ENCODE measurements around the gene G0S2. TPM values are rescaled to one million over a fixed set of nuclear protein-coding genes. Genes with fewer than 3 reads are reported as not detected.

G0S2 gene
- total RNA-seq, 2 donors from 2014 or later: 11.0 to 83.5 TPM

GRCh38 chr1:209710847-209711246 lies 35.6 kb downstream of the G0S2 start:
- DNase-seq (ENCODE audit: low spot score) (no peak), ATAC-seq (ENCODE audit: insufficient number of reproducible peaks, low FRiP score, low read depth) (no peak)
- Histone ChIP-seq H3K4me3 (no peak overlapping the region), H3K9me3 (no peaks in the 10 kb centered on the region), H3K27ac (no peak overlapping the region), H3K36me3 (no peaks in the 10 kb centered on the region), H3K27me3 (replicated peaks; ENCODE audit: insufficient read depth) (no peaks in the 10 kb centered on the region), H3K4me1 (ENCODE audit: control insufficient read depth in 1 of 2, low read depth in 2 of 2) (no peaks in the 10 kb centered on the region)
- no peak for TF ChIP-seq CTCF (IDR thresholded peaks at IDR 0.05)

GRCh38 chr1:209714338-209714737 lies 39.1 kb downstream of the G0S2 start:
- ATAC-seq (ENCODE audit: insufficient number of reproducible peaks, low FRiP score, low read depth) (no peak), DNase-seq (ENCODE audit: low spot score) (no peak)
- H3K9me3 ChIP-seq: no peaks in the 10 kb centered on the region
- no peaks in the 10 kb centered on the region for H3K27me3 ChIP-seq (replicated peaks; ENCODE audit: insufficient read depth)
- no peaks in the 10 kb centered on the region for H3K36me3 ChIP-seq
- no peak overlapping the region for H3K27ac ChIP-seq
- no peak for TF ChIP-seq CTCF (IDR thresholded peaks at IDR 0.05)
- no peaks in the 10 kb centered on the region for H3K4me1 ChIP-seq (ENCODE audit: control insufficient read depth in 1 of 2, low read depth in 2 of 2)
- H3K4me3 ChIP-seq: no peak overlapping the region

GRCh38 chr1:209715314-209715713 lies 40.1 kb downstream of the G0S2 start:
- no peaks in the 10 kb centered on the region for H3K9me3 ChIP-seq
- TF ChIP-seq CTCF (IDR thresholded peaks at IDR 0.05): no peak
- no peaks in the 10 kb centered on the region for H3K4me1 ChIP-seq (ENCODE audit: control insufficient read depth in 1 of 2, low read depth in 2 of 2)
- no peak overlapping the region for H3K4me3 ChIP-seq
- DNase-seq (ENCODE audit: low spot score) (no peak), ATAC-seq (ENCODE audit: insufficient number of reproducible peaks, low FRiP score, low read depth) (no peak)
- H3K27me3 ChIP-seq (replicated peaks; ENCODE audit: insufficient read depth): no peaks in the 10 kb centered on the region
- no peak overlapping the region for H3K27ac ChIP-seq
- no peaks in the 10 kb centered on the region for H3K36me3 ChIP-seq

GRCh38 chr1:209717818-209718217 lies 42.6 kb downstream of the G0S2 start:
- H3K36me3 ChIP-seq: no peaks in the 10 kb centered on the region
- DNase-seq (ENCODE audit: low spot score) (no peak), ATAC-seq (ENCODE audit: insufficient number of reproducible peaks, low FRiP score, low read depth) (no peak)
- no peak overlapping the region for H3K4me3 ChIP-seq
- H3K27ac ChIP-seq: no peak overlapping the region
- H3K9me3 ChIP-seq: no peaks in the 10 kb centered on the region
- no peak for TF ChIP-seq CTCF (IDR thresholded peaks at IDR 0.05)
- no peaks in the 10 kb centered on the region for H3K4me1 ChIP-seq (ENCODE audit: control insufficient read depth in 1 of 2, low read depth in 2 of 2)
- no peaks in the 10 kb centered on the region for H3K27me3 ChIP-seq (replicated peaks; ENCODE audit: insufficient read depth)

GRCh38 chr1:209720326-209720725 lies 45.1 kb downstream of the G0S2 start:
- Histone ChIP-seq H3K4me3 (no peak overlapping the region), H3K36me3 (no peaks in the 10 kb centered on the region), H3K27ac (no peak overlapping the region), H3K27me3 (replicated peaks; ENCODE audit: insufficient read depth) (no peaks in the 10 kb centered on the region), H3K9me3 (no peaks in the 10 kb centered on the region), H3K4me1 (ENCODE audit: control insufficient read depth in 1 of 2, low read depth in 2 of 2) (no peaks in the 10 kb centered on the region)
- DNase-seq (ENCODE audit: low spot score) (no peak), ATAC-seq (ENCODE audit: insufficient number of reproducible peaks, low FRiP score, low read depth) (no peak)
- no peak for TF ChIP-seq CTCF (IDR thresholded peaks at IDR 0.05)
